Measurements from ENCODE around the gene PLSCR3. TPM values are rescaled to one million over a fixed set of nuclear protein-coding genes. Genes with fewer than 3 reads are reported as not detected.

PLSCR3 gene
- total and polyA plus RNA-seq, 2 experiments from 2014 or later, result 30.0 to 34.3 TPM

DNA sequence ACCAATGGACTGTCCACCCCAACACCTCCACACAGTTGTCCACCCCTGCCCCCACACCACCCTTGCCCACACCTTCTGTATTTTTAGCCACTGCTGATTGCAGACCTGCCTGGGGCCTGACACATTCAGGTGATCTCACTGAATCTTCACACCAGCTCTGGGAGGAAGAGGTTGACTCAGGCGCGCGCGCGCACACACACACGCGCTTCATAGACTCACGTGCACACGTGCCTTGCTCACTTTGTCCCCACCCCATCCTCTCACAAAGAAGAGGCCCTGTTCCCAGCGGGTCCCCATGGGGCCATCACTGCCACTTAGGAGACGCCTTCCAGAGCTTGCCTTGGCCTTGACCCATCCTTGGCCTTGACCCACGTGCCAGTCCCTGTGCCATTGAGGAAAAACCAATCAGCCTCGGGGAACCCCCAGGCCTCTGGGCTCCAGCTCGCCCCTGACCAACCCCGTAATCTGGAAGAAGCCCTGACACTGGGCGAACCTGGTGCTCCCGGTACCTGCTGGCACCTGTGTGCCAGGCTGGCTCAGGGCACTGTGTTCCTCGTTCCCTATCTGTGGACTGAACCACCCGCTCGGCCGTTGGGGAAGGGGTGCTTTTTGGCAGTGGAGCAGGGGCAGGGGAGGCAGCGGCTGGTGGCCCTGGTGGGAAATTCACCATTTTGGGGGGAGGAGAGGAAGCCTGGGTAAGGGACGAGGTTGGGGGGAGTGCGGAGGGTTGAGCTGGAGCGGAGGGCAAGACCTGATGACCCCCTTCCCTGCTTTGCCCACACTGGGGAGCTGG, 16.5 kb upstream of the PLSCR3 start:
- Histone ChIP-seq H3F3A (replicated peaks; ENCODE audit: low read depth) (peaks cover 10% of the 10 kb centered on the region), H2AFZ (no peak overlapping the region), H3K4me2 (no peak overlapping the region), H3K27ac (ENCODE audit: low read depth) (no peak overlapping the region), H4K20me1 (replicated peaks; ENCODE audit: insufficient read depth) (no peaks in the 10 kb centered on the region; the same call in 1 of the 2 replicates), H3K4me1 (ENCODE audit: insufficient read depth) (peaks cover 19% of the 10 kb centered on the region), H3K4me3 (no peak overlapping the region), H3K9me2 (ENCODE audit: insufficient read depth) (no peaks in the 10 kb centered on the region), H3K79me2 (replicated peaks; ENCODE audit: insufficient read depth) (peaks cover 5% of the 10 kb centered on the region; the same call in 1 of the 2 replicates), H3K36me3 (ENCODE audit: insufficient read depth) (no peaks in the 10 kb centered on the region; the same call in 1 of the 2 replicates), H3K27me3 (ENCODE audit: insufficient read depth) (no peaks in the 10 kb centered on the region)
- no peak for ATAC-seq
- Mint-ChIP-seq H3K27me3 (ENCODE audit: insufficient read depth, low read depth, poor library complexity) (peaks cover 16% of the 10 kb centered on the region), H3K36me3 (ENCODE audit: low read depth) (peaks cover 28% of the 10 kb centered on the region), H3K27ac (no peak overlapping the region; the same call in 1 of the 2 replicates), H3K4me3 (no peak overlapping the region), H3K4me1 (peaks cover 33% of the 10 kb centered on the region), H3K9me3 (no peaks in the 10 kb centered on the region)
- no peak for DNase-seq (ENCODE audit: low spot score)
- TF ChIP-seq ZNF331 (CRISPR knock-in tag; IDR thresholded peaks at IDR 0.05; ENCODE audit: low read depth) (no peak), NANOG (IDR thresholded peaks at IDR 0.05; ENCODE audit: borderline replicate concordance) (no peak)

DNA sequence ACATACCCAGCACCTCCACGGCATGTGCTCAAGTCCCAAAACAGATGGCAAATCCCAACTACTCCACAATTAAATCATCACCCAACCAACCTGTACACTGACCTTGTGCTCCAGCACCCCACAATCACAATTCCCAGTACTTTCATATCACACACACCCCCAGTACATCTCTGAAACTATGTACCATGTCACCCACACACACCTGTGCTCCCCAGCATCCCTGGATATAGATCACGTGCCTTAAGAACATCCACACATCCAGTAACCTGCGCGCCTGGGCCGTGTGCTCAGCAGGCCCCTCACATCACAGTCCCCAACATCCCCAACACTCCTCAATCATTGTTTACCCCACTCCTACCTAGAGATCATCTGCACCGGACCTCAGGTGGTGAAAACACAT, 15.4 kb upstream of the PLSCR3 start:
- Mint-ChIP-seq H3K27ac (no peak overlapping the region), H3K4me3 (no peak overlapping the region; the same call in 2 of the 3 replicates), H3K36me3 (ENCODE audit: low read depth) (peaks cover 21% of the 10 kb centered on the region), H3K27me3 (ENCODE audit: insufficient read depth, low read depth, poor library complexity) (peaks cover 13% of the 10 kb centered on the region), H3K4me1 (peaks cover 36% of the 10 kb centered on the region), H3K9me3 (no peaks in the 10 kb centered on the region)
- H4K20me1 ChIP-seq (replicated peaks; ENCODE audit: insufficient read depth), result no peaks in the 10 kb centered on the region; the same call in 1 of the 2 replicates
- no peak overlapping the region for H3K4me3 ChIP-seq
- H3K4me2 ChIP-seq, result no peak overlapping the region
- no peaks in the 10 kb centered on the region for H3K9me2 ChIP-seq (ENCODE audit: insufficient read depth)
- H3K36me3 ChIP-seq (ENCODE audit: insufficient read depth), result no peaks in the 10 kb centered on the region; the same call in 1 of the 2 replicates
- peaks cover 22% of the 10 kb centered on the region for H3K4me1 ChIP-seq (ENCODE audit: insufficient read depth)
- no peak overlapping the region for H3K27ac ChIP-seq (ENCODE audit: low read depth)
- no peak for ATAC-seq
- H3K79me2 ChIP-seq (replicated peaks; ENCODE audit: insufficient read depth), result peaks cover 8% of the 10 kb centered on the region; the same call in 1 of the 2 replicates
- H3F3A ChIP-seq (replicated peaks; ENCODE audit: low read depth), result peaks cover 13% of the 10 kb centered on the region
- no peak overlapping the region for H2AFZ ChIP-seq
- DNase-seq (ENCODE audit: low spot score), result no peak
- no peaks in the 10 kb centered on the region for H3K27me3 ChIP-seq (ENCODE audit: insufficient read depth)
- TF ChIP-seq NANOG (IDR thresholded peaks at IDR 0.05; ENCODE audit: borderline replicate concordance) (no peak), EZH2phosphoT487 (IDR thresholded peaks at IDR 0.05; ENCODE audit: unreplicated experiment) (no peak), STAT1 (IDR thresholded peaks at IDR 0.05; ENCODE audit: unreplicated experiment) (no peak), ZNF331 (CRISPR knock-in tag; IDR thresholded peaks at IDR 0.05; ENCODE audit: low read depth) (no peak), ZNF114 (CRISPR knock-in tag; IDR thresholded peaks at IDR 0.05) (no peak), POLR2AphosphoS5 (IDR thresholded peaks at IDR 0.05; ENCODE audit: low read depth) (no peak), JUNB (IDR thresholded peaks at IDR 0.05; ENCODE audit: unreplicated experiment) (no peak), EZH2 (IDR thresholded peaks at IDR 0.05; ENCODE audit: low read depth, unreplicated experiment) (no peak)
- TF ChIP-seq, protein P1, sequence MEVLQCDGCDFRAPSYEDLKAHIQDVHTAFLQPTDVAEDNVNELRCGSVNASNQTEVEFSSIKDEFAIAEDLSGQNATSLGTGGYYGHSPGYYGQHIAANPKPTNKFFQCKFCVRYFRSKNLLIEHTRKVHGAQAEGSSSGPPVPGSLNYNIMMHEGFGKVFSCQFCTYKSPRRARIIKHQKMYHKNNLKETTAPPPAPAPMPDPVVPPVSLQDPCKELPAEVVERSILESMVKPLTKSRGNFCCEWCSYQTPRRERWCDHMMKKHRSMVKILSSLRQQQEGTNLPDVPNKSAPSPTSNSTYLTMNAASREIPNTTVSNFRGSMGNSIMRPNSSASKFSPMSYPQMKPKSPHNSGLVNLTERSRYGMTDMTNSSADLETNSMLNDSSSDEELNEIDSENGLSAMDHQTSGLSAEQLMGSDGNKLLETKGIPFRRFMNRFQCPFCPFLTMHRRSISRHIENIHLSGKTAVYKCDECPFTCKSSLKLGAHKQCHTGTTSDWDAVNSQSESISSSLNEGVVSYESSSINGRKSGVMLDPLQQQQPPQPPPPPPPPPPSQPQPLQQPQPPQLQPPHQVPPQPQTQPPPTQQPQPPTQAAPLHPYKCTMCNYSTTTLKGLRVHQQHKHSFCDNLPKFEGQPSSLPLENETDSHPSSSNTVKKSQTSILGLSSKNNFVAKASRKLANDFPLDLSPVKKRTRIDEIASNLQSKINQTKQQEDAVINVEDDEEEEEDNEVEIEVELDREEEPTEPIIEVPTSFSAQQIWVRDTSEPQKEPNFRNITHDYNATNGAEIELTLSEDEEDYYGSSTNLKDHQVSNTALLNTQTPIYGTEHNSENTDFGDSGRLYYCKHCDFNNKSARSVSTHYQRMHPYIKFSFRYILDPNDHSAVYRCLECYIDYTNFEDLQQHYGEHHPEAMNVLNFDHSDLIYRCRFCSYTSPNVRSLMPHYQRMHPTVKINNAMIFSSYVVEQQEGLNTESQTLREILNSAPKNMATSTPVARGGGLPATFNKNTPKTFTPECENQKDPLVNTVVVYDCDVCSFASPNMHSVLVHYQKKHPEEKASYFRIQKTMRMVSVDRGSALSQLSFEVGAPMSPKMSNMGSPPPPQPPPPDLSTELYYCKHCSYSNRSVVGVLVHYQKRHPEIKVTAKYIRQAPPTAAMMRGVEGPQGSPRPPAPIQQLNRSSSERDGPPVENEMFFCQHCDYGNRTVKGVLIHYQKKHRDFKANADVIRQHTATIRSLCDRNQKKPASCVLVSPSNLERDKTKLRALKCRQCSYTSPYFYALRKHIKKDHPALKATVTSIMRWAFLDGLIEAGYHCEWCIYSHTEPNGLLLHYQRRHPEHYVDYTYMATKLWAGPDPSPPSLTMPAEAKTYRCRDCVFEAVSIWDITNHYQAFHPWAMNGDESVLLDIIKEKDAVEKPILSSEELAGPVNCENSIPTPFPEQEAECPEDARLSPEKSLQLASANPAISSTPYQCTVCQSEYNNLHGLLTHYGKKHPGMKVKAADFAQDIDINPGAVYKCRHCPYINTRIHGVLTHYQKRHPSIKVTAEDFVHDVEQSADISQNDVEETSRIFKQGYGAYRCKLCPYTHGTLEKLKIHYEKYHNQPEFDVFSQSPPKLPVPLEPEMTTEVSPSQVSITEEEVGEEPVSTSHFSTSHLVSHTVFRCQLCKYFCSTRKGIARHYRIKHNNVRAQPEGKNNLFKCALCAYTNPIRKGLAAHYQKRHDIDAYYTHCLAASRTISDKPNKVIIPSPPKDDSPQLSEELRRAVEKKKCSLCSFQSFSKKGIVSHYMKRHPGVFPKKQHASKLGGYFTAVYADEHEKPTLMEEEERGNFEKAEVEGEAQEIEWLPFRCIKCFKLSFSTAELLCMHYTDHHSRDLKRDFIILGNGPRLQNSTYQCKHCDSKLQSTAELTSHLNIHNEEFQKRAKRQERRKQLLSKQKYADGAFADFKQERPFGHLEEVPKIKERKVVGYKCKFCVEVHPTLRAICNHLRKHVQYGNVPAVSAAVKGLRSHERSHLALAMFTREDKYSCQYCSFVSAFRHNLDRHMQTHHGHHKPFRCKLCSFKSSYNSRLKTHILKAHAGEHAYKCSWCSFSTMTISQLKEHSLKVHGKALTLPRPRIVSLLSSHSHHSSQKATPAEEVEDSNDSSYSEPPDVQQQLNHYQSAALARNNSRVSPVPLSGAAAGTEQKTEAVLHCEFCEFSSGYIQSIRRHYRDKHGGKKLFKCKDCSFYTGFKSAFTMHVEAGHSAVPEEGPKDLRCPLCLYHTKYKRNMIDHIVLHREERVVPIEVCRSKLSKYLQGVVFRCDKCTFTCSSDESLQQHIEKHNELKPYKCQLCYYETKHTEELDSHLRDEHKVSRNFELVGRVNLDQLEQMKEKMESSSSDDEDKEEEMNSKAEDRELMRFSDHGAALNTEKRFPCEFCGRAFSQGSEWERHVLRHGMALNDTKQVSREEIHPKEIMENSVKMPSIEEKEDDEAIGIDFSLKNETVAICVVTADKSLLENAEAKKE (CRISPR knock-in tag; IDR thresholded peaks at IDR 0.05), result no peak
- TF ChIP-seq, protein P2, sequence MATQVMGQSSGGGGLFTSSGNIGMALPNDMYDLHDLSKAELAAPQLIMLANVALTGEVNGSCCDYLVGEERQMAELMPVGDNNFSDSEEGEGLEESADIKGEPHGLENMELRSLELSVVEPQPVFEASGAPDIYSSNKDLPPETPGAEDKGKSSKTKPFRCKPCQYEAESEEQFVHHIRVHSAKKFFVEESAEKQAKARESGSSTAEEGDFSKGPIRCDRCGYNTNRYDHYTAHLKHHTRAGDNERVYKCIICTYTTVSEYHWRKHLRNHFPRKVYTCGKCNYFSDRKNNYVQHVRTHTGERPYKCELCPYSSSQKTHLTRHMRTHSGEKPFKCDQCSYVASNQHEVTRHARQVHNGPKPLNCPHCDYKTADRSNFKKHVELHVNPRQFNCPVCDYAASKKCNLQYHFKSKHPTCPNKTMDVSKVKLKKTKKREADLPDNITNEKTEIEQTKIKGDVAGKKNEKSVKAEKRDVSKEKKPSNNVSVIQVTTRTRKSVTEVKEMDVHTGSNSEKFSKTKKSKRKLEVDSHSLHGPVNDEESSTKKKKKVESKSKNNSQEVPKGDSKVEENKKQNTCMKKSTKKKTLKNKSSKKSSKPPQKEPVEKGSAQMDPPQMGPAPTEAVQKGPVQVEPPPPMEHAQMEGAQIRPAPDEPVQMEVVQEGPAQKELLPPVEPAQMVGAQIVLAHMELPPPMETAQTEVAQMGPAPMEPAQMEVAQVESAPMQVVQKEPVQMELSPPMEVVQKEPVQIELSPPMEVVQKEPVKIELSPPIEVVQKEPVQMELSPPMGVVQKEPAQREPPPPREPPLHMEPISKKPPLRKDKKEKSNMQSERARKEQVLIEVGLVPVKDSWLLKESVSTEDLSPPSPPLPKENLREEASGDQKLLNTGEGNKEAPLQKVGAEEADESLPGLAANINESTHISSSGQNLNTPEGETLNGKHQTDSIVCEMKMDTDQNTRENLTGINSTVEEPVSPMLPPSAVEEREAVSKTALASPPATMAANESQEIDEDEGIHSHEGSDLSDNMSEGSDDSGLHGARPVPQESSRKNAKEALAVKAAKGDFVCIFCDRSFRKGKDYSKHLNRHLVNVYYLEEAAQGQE (IDR thresholded peaks at IDR 0.05; ENCODE audit: unreplicated experiment), result no peak

All from GM23338 (cell line).